ENCODE measurements around the gene CYP21A2. TPM values are rescaled to one million over a fixed set of nuclear protein-coding genes. Genes with fewer than 3 reads are reported as not detected.
"Not testable (repeated sequence)": the region's sequence is repeated elsewhere in the genome, so short reads cannot be mapped to it uniquely, and the experiment has no call there.

CYP21A2 gene
- total RNA-seq, 1 experiment from 2014 or later = 0.76 TPM

- intact Hi-C loops (cut with micrococcal nuclease; ENCODE audit: unreplicated experiment) = no loop called here
Observed at GRCh38 chr6:32050562-32050961, 12.3 kb downstream of the CYP21A2 start.

GRCh38 chr6:32052626-32053025 is 14.4 kb downstream of the CYP21A2 start:
- BruUV-seq (replicated peaks); DNase-seq; intact Hi-C loops (cut with micrococcal nuclease; ENCODE audit: unreplicated experiment); H3K4me1 Mint-ChIP-seq (ENCODE audit: low read depth, unreplicated experiment); H3K27ac Mint-ChIP-seq (ENCODE audit: unreplicated experiment); CTCF ChIA-PET; H3K9me3 Mint-ChIP-seq (ENCODE audit: low read depth, unreplicated experiment); H3K4me3 Mint-ChIP-seq (ENCODE audit: low read depth, unreplicated experiment); H3K36me3 Mint-ChIP-seq (ENCODE audit: insufficient read depth, unreplicated experiment): not testable (repeated sequence)
- H3K27me3 Mint-ChIP-seq (ENCODE audit: unreplicated experiment) = peaks cover 75% of the 10 kb centered on the region

More at GRCh38 chr6:32050562-32050961, 12.3 kb downstream of the CYP21A2 start:
- DNase-seq = no peak
- Mint-ChIP-seq H3K4me3 (ENCODE audit: low read depth, unreplicated experiment) (no peak overlapping the region), H3K4me1 (ENCODE audit: low read depth, unreplicated experiment) (peaks cover 16% of the 10 kb centered on the region), H3K27me3 (ENCODE audit: unreplicated experiment) (peaks cover 58% of the 10 kb centered on the region), H3K9me3 (ENCODE audit: low read depth, unreplicated experiment) (no peaks in the 10 kb centered on the region), H3K27ac (ENCODE audit: unreplicated experiment) (no peak overlapping the region), H3K36me3 (ENCODE audit: insufficient read depth, unreplicated experiment) (no peaks in the 10 kb centered on the region)
- BruUV-seq (replicated peaks) = no TSS peak
- CTCF ChIA-PET = interaction anchor here (0.6 kb wide), 2 partner anchors 95 to 146 kb away, joined by 3 to 6 read pairs; no protein-coding TSS in a partner anchor
- TF ChIP-seq CTCF (IDR thresholded peaks at IDR 0.05; ENCODE audit: unreplicated experiment) = no peak

GRCh38 chr6:32053314-32053713 is 15.1 kb downstream of the CYP21A2 start:
- H3K4me3 Mint-ChIP-seq (ENCODE audit: low read depth, unreplicated experiment); H3K27ac Mint-ChIP-seq (ENCODE audit: unreplicated experiment); H3K9me3 Mint-ChIP-seq (ENCODE audit: low read depth, unreplicated experiment); DNase-seq; BruUV-seq (replicated peaks); H3K4me1 Mint-ChIP-seq (ENCODE audit: low read depth, unreplicated experiment); intact Hi-C loops (cut with micrococcal nuclease; ENCODE audit: unreplicated experiment); H3K36me3 Mint-ChIP-seq (ENCODE audit: insufficient read depth, unreplicated experiment): not testable (repeated sequence)
- peaks cover 82% of the 10 kb centered on the region for H3K27me3 Mint-ChIP-seq (ENCODE audit: unreplicated experiment)
- CTCF ChIA-PET = interaction anchor here (0.6 kb wide), 1 partner anchor 189 kb away, joined by 3 read pairs; no protein-coding TSS in a partner anchor

- H3K4me1 Mint-ChIP-seq (ENCODE audit: low read depth, unreplicated experiment); H3K4me3 Mint-ChIP-seq (ENCODE audit: low read depth, unreplicated experiment); intact Hi-C loops (cut with micrococcal nuclease; ENCODE audit: unreplicated experiment); DNase-seq; H3K36me3 Mint-ChIP-seq (ENCODE audit: insufficient read depth, unreplicated experiment); H3K27ac Mint-ChIP-seq (ENCODE audit: unreplicated experiment); BruUV-seq (replicated peaks); CTCF ChIA-PET; H3K9me3 Mint-ChIP-seq (ENCODE audit: low read depth, unreplicated experiment): not testable (repeated sequence)
- peaks cover 77% of the 10 kb centered on the region for H3K27me3 Mint-ChIP-seq (ENCODE audit: unreplicated experiment)
Observed at GRCh38 chr6:32055756-32056155, 17.5 kb downstream of the CYP21A2 start.

GRCh38 chr6:32056254-32056653 is 18.0 kb downstream of the CYP21A2 start:
- no peak overlapping the region for H3K4me3 Mint-ChIP-seq (ENCODE audit: low read depth, unreplicated experiment)
- peaks cover 72% of the 10 kb centered on the region for H3K27me3 Mint-ChIP-seq (ENCODE audit: unreplicated experiment)
- no peaks in the 10 kb centered on the region for H3K4me1 Mint-ChIP-seq (ENCODE audit: low read depth, unreplicated experiment)
- intact Hi-C loops (cut with micrococcal nuclease; ENCODE audit: unreplicated experiment) = no loop called here
- no peaks in the 10 kb centered on the region for H3K36me3 Mint-ChIP-seq (ENCODE audit: insufficient read depth, unreplicated experiment)
- TF ChIP-seq CTCF (IDR thresholded peaks at IDR 0.05; ENCODE audit: unreplicated experiment) = no peak
- no peak overlapping the region for H3K27ac Mint-ChIP-seq (ENCODE audit: unreplicated experiment)
- H3K9me3 Mint-ChIP-seq (ENCODE audit: low read depth, unreplicated experiment) = no peaks in the 10 kb centered on the region
- BruUV-seq (replicated peaks) = no TSS peak
- CTCF ChIA-PET = no interaction called here
- DNase-seq = no peak

GRCh38 chr6:32057966-32058365 is 19.8 kb downstream of the CYP21A2 start:
- no TSS peak for BruUV-seq (replicated peaks)
- peaks cover 55% of the 10 kb centered on the region for H3K27me3 Mint-ChIP-seq (ENCODE audit: unreplicated experiment)
- intact Hi-C loops (cut with micrococcal nuclease; ENCODE audit: unreplicated experiment) = no loop called here
- DNase-seq = no peak
- no peaks in the 10 kb centered on the region for H3K36me3 Mint-ChIP-seq (ENCODE audit: insufficient read depth, unreplicated experiment)
- H3K4me1 Mint-ChIP-seq (ENCODE audit: low read depth, unreplicated experiment) = no peaks in the 10 kb centered on the region
- no peak overlapping the region for H3K27ac Mint-ChIP-seq (ENCODE audit: unreplicated experiment)
- no peak for TF ChIP-seq CTCF (IDR thresholded peaks at IDR 0.05; ENCODE audit: unreplicated experiment)
- no peak overlapping the region for H3K4me3 Mint-ChIP-seq (ENCODE audit: low read depth, unreplicated experiment)
- no peaks in the 10 kb centered on the region for H3K9me3 Mint-ChIP-seq (ENCODE audit: low read depth, unreplicated experiment)
- CTCF ChIA-PET = no interaction called here

All from Calu3 (cell line).